ENCODE data around the gene SERPINI2. TPM values are rescaled to one million over a fixed set of nuclear protein-coding genes. Genes with fewer than 3 reads are reported as not detected.

SERPINI2 gene
- total RNA-seq, 1 donor from 2014 or later: not detected

GRCh38 chr3:167451282-167451681, 22.6 kb downstream of the SERPINI2 start:
- Mint-ChIP-seq H3K27me3 (ENCODE audit: low read depth) (peaks cover 4% of the 10 kb centered on the region), H3K36me3 (ENCODE audit: low read depth) (no peaks in the 10 kb centered on the region), H3K4me1 (ENCODE audit: low read depth) (no peaks in the 10 kb centered on the region), H3K27ac (ENCODE audit: unreplicated experiment) (no peak overlapping the region), H3K4me3 (ENCODE audit: unreplicated experiment) (no peak overlapping the region), H3K9me3 (ENCODE audit: low read depth) (no peaks in the 10 kb centered on the region)
- TF ChIP-seq, protein P1, sequence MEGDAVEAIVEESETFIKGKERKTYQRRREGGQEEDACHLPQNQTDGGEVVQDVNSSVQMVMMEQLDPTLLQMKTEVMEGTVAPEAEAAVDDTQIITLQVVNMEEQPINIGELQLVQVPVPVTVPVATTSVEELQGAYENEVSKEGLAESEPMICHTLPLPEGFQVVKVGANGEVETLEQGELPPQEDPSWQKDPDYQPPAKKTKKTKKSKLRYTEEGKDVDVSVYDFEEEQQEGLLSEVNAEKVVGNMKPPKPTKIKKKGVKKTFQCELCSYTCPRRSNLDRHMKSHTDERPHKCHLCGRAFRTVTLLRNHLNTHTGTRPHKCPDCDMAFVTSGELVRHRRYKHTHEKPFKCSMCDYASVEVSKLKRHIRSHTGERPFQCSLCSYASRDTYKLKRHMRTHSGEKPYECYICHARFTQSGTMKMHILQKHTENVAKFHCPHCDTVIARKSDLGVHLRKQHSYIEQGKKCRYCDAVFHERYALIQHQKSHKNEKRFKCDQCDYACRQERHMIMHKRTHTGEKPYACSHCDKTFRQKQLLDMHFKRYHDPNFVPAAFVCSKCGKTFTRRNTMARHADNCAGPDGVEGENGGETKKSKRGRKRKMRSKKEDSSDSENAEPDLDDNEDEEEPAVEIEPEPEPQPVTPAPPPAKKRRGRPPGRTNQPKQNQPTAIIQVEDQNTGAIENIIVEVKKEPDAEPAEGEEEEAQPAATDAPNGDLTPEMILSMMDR (IDR thresholded peaks at IDR 0.05): no peak
- DNase-seq (ENCODE audit: low spot score): no peak

- Mint-ChIP-seq H3K36me3 (ENCODE audit: low read depth) (no peaks in the 10 kb centered on the region), H3K4me3 (ENCODE audit: unreplicated experiment) (no peak overlapping the region), H3K27me3 (ENCODE audit: low read depth) (peaks cover 6% of the 10 kb centered on the region), H3K9me3 (ENCODE audit: low read depth) (no peaks in the 10 kb centered on the region), H3K4me1 (ENCODE audit: low read depth) (no peaks in the 10 kb centered on the region), H3K27ac (ENCODE audit: unreplicated experiment) (no peak overlapping the region)
- DNase-seq (ENCODE audit: low spot score): no peak
- TF ChIP-seq, protein P1 (IDR thresholded peaks at IDR 0.05): no peak
Observed at GRCh38 chr3:167450675-167451074, 23.2 kb downstream of the SERPINI2 start.

DNA sequence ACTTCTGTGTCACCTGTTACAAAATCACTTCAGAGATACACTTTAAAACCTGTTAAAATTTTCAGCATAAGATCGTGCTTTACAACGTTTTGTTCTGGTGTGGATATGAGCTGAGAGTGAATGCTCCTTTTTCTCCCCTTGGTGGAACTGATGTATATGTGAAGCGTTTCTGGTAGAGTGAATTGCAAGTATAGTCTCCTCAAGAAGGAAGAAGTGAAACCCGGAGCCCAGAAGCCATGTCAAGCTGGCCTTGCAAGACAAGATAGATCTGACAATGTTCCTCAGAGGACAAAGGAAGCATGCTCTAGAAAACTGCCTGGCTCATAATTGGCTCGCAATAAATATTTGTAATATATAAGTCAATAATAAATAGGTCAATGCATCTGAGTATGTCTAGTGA, 23.6 kb downstream of the SERPINI2 start:
- TF ChIP-seq, protein P1 (IDR thresholded peaks at IDR 0.05): no peak
- Mint-ChIP-seq H3K27ac (ENCODE audit: unreplicated experiment) (no peak overlapping the region), H3K4me3 (ENCODE audit: unreplicated experiment) (no peak overlapping the region), H3K4me1 (ENCODE audit: low read depth) (no peaks in the 10 kb centered on the region), H3K27me3 (ENCODE audit: low read depth) (peaks cover 7% of the 10 kb centered on the region), H3K9me3 (ENCODE audit: low read depth) (no peaks in the 10 kb centered on the region), H3K36me3 (ENCODE audit: low read depth) (no peaks in the 10 kb centered on the region)
- DNase-seq (ENCODE audit: low spot score): no peak

GRCh38 chr3:167445491-167445890, 28.4 kb downstream of the SERPINI2 start:
- no peak overlapping the region for H3K4me3 Mint-ChIP-seq (ENCODE audit: unreplicated experiment)
- H3K4me1 Mint-ChIP-seq (ENCODE audit: low read depth): no peaks in the 10 kb centered on the region

GRCh38 chr3:167441256-167441655, 32.6 kb downstream of the SERPINI2 start:
- TF ChIP-seq, protein P1 (IDR thresholded peaks at IDR 0.05): no peak
- Mint-ChIP-seq H3K4me1 (ENCODE audit: low read depth) (no peaks in the 10 kb centered on the region), H3K4me3 (ENCODE audit: unreplicated experiment) (no peak overlapping the region), H3K27me3 (ENCODE audit: low read depth) (peaks cover 6% of the 10 kb centered on the region), H3K9me3 (ENCODE audit: low read depth) (peaks cover 6% of the 10 kb centered on the region), H3K27ac (ENCODE audit: unreplicated experiment) (no peak overlapping the region), H3K36me3 (ENCODE audit: low read depth) (no peaks in the 10 kb centered on the region)
- DNase-seq (ENCODE audit: low spot score): no peak

More at GRCh38 chr3:167445491-167445890, 28.4 kb downstream of the SERPINI2 start:
- TF ChIP-seq, protein P1 (IDR thresholded peaks at IDR 0.05): no peak
- no peaks in the 10 kb centered on the region for H3K9me3 Mint-ChIP-seq (ENCODE audit: low read depth)
- H3K27me3 Mint-ChIP-seq (ENCODE audit: low read depth): peaks cover 6% of the 10 kb centered on the region
- H3K36me3 Mint-ChIP-seq (ENCODE audit: low read depth): no peaks in the 10 kb centered on the region
- no peak for DNase-seq (ENCODE audit: low spot score)
- H3K27ac Mint-ChIP-seq (ENCODE audit: unreplicated experiment): no peak overlapping the region
